Gastroesophageal sphincter (tissue), 3 donors: ENCODE data around the gene DISP2.

ENCODE experiments used
- POLR2A ChIP-seq, 2 donors: fragments of 450-650 bp; IDR thresholded peaks; one replicate each; pipeline ENCODE4 v1.6.1; 2017; ENCODE audit warnings: antibody characterized with exemption in 2 of 2, mild to moderate bottlenecking in 2 of 2, moderate library complexity in 1 of 2
- TF ChIP-seq, protein P1 (sequence below), 4 experiments: fragments of 200-600 bp in 2 of 4; fragments of 450-650 bp in 2 of 4; sonication (generic) in 1 of 4; IDR thresholded peaks; one replicate each; pipeline ENCODE4 v1.5.1; 2017 to 2019; ENCODE audit warnings: antibody characterized with exemption in 4 of 4, mild to moderate bottlenecking in 2 of 4, moderate library complexity in 2 of 4

DNA sequence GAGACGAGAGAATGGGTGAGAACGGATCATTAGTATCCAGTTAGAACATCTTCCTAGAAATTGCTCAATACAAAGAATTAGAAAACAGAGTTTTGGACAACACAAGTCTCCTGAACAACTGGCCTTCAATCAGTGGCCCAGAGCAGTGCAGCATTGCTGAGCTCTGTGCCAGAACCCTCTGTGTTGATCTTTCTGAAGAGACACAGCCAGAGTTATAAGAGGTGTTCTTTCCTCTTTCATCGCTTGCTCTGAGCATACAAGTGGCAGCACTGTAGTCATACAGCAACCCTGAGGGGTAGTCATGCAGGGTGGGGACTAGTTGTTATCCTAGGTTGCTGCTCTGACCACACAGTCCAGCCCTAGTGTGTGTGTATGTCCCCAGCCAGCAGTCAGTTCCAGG is 28.5 kb downstream of the DISP2 start:
- TF ChIP-seq, protein P1, sequence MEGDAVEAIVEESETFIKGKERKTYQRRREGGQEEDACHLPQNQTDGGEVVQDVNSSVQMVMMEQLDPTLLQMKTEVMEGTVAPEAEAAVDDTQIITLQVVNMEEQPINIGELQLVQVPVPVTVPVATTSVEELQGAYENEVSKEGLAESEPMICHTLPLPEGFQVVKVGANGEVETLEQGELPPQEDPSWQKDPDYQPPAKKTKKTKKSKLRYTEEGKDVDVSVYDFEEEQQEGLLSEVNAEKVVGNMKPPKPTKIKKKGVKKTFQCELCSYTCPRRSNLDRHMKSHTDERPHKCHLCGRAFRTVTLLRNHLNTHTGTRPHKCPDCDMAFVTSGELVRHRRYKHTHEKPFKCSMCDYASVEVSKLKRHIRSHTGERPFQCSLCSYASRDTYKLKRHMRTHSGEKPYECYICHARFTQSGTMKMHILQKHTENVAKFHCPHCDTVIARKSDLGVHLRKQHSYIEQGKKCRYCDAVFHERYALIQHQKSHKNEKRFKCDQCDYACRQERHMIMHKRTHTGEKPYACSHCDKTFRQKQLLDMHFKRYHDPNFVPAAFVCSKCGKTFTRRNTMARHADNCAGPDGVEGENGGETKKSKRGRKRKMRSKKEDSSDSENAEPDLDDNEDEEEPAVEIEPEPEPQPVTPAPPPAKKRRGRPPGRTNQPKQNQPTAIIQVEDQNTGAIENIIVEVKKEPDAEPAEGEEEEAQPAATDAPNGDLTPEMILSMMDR (IDR thresholded peaks at IDR 0.05): no peak
- no peak for TF ChIP-seq POLR2A (IDR thresholded peaks at IDR 0.05)
